Mucosa of rectum (tissue), 2 donors: ENCODE results near the gene TP53.

Experiments
- H3K27ac ChIP-seq, 2 donors: one replicate each; pipeline ENCODE4 v1.7.0; 2013; ENCODE audit warnings: inconsistent platforms in 2 of 2, low read depth in 2 of 2, low read length in 2 of 2
- H3K27me3 ChIP-seq, 2 donors: one replicate each; pipeline ENCODE4 v1.7.0; 2013; ENCODE audit warnings: low read length in 2 of 2; ENCODE audit not compliant: control insufficient read depth in 2 of 2, insufficient read depth in 2 of 2
- H3K36me3 ChIP-seq, 2 donors: one replicate each; pipeline ENCODE4 v1.7.0; 2013; ENCODE audit warnings: low read length in 2 of 2; ENCODE audit not compliant: control insufficient read depth in 2 of 2, insufficient read depth in 2 of 2
- H3K4me1 ChIP-seq, 2 donors: one replicate each; pipeline ENCODE4 v1.7.0; 2013; ENCODE audit warnings: low read length in 2 of 2, mild to moderate bottlenecking in 1 of 2; ENCODE audit not compliant: control insufficient read depth in 2 of 2, insufficient read depth in 2 of 2
- H3K4me3 ChIP-seq, 2 donors: one replicate each; pipeline ENCODE4 v1.7.0; 2013; ENCODE audit warnings: low read length in 2 of 2
- H3K9ac ChIP-seq, 2 donors: one replicate each; pipeline ENCODE4 v1.7.0; 2013; ENCODE audit warnings: low read length in 2 of 2, low read depth in 1 of 2, mild to moderate bottlenecking in 1 of 2
- H3K9me3 ChIP-seq, 2 donors: one replicate each; pipeline ENCODE4 v1.7.0; 2013; ENCODE audit warnings: low read length in 2 of 2; ENCODE audit not compliant: control insufficient read depth in 2 of 2
- donor health status: healthy.
- donor health status: Normal muscosa, but diverticular disease.

The TP53 gene

DNA sequence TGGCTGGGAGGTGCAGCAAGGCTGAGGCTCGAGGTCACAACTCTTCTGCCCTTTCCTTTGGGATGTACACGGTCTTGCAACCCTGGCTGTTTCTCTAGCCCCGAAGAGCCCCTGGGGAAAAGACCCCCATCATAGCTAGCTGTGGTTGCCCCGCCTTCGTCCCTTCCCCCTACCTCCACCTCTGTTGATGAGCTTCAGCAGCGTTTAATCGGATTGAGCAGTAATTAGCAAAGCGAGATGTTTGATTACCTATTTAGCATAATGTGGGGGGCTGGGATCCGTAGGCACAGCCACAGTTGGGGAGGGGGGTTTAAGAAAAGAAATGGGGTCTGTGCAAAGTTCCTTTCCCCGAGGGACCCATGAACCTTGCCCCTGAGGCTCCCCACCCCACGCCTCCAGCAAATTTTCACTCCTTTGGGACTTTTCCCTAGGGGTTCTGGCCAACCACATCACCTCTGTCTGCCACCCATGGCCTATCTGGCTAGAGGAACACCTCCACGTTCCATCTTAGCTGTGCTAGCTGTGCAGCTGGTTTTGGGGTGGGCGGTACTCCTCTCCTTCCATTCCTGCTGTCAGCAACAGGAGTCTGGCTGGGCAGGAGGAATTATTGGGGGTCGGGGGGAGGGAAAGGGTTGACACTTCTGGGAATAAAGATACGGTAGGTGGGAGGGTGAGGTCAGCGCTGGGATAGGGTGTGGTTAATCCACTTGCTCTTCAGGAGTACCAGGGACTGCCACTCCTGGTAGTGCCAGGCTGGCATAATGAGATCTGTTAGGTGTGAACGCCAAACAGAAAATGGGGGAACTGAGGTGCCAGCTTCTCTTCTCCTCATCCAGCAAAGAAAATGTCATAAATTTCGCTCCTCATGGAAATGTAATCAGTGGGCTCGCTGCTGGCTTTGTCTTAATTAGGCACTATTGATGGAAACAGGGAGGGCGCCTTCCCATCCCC is 28.9 kb upstream of the TP53 start:
- H3K27me3 ChIP-seq: peaks cover 45 to 52% of the 10 kb centered on the region in 2 donors

DNA sequence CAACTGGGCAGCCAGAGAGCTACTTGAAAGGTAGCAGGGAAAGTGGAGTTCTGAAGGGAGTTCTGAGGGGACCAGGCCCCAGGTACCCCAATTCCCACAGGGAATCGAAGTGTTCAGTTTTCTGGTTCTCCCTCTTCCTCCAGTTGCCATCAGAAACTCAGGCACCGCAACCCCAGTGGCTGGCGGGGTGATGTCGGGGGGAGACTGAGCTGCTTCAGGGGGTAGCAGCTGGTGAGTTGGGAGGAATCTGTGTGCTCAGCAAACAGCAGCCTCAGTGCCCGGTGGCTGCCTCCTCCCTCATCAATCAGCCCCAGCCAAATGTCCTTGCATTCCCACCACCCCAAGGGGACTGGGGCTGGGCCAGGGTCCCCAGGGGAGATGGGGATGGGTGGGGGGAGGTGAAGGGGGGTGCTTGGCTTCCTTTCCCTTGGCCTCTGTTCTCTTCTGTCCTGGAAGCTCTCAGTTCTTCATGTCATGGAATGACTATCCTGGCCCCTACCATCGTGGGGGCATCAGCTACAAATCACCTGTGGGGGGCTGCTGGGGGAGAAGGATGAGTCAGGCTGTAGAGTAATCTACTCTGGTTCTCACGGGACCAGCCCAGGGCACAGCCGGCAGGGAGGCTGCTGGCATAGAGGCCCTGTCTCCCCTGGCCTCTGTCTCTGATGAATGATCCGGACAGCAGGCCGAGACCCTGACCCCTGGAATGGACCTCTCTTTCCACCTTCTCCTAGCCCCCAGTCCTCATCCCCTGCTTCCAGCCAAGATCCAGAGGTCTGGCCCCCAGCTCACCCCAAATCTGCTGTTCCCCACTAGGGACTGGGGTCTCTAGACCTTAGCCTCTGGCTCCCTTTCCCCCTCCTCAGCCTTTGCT is 27.7 kb upstream of the TP53 start:
- H3K4me3 ChIP-seq: no peak overlapping the region
- H3K4me1 ChIP-seq: peaks cover 9 to 15% of the 10 kb centered on the region in 2 donors
- no peaks in the 10 kb centered on the region for H3K9me3 ChIP-seq
- peaks cover 45 to 53% of the 10 kb centered on the region in 2 donors for H3K27me3 ChIP-seq
- H3K36me3 ChIP-seq: no peaks in the 10 kb centered on the region
- H3K9ac ChIP-seq: no peak overlapping the region
- no peak overlapping the region for H3K27ac ChIP-seq

More for the DNA sequence above, 28.9 kb upstream of the TP53 start:
- Histone ChIP-seq H3K9ac (no peak overlapping the region), H3K36me3 (no peaks in the 10 kb centered on the region), H3K4me1 (peaks cover 9 to 15% of the 10 kb centered on the region in 2 donors), H3K4me3 (peak overlapping the region; percentile 64), H3K27ac (no peak overlapping the region), H3K9me3 (no peaks in the 10 kb centered on the region)

DNA sequence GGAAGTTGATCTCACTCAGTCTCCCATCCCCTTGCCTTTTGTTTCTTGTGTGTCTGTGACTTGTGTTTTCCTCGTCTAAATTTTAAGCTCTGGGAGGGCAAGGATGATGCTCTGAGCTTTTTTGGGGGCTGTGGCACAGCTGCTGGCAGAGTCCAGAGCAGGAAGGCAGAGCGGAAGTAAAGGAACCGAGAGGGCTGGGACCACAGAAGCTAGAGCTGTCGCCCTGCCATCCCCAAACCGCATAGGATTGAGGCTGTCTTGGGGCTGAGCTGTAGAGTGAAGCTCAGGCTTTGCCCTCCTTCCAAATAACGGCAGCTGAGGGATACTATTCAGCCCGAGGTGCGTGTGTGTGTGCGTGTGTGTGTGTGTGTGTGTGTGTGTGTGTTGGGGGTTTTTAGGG is 26.5 kb upstream of the TP53 start:
- Histone ChIP-seq H3K36me3 (no peaks in the 10 kb centered on the region), H3K4me1 (peaks cover 9 to 15% of the 10 kb centered on the region in 2 donors), H3K9me3 (no peaks in the 10 kb centered on the region), H3K9ac (no peak overlapping the region), H3K27me3 (peaks cover 40 to 48% of the 10 kb centered on the region in 2 donors), H3K27ac (no peak overlapping the region), H3K4me3 (no peak overlapping the region)

DNA sequence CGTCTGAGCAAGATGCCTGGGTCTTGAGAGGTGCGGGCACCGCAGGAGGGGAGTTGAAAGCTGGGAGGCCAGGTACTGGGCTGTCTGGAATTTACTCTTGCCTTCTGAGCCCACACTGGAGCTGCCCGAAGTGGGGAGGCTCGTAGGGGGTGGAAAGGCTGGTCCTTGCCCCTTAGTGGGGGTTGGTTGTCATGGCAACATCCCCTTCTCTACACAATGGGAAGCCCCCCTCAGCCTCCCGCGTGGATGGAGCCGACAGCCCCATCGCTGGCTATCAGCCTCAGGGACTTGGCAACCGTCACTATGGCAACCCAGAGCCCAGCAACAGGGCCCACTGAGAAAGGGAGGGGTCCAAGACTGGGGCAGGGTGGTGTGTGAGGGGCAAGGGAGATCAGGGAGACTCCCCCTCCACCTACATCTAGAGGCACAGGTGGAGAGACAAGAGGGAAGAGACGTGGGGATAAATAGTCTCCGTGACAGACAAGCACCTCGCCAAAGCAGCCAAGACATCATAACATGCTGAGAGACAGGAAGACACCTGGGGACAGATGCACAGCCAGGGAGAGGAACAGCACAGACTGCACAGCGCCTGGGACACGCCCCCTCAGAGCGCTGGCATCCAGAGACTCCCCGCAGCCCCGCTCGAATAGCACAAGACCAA is 25.0 kb upstream of the TP53 start:
- H3K4me3 ChIP-seq: no peak overlapping the region
- H3K27ac ChIP-seq: no peak overlapping the region
- peaks cover 6 to 8% of the 10 kb centered on the region in 2 donors for H3K4me1 ChIP-seq
- peaks cover 42 to 47% of the 10 kb centered on the region in 2 donors for H3K27me3 ChIP-seq
- H3K9me3 ChIP-seq: no peaks in the 10 kb centered on the region
- no peaks in the 10 kb centered on the region for H3K36me3 ChIP-seq
- H3K9ac ChIP-seq: no peak overlapping the region

DNA sequence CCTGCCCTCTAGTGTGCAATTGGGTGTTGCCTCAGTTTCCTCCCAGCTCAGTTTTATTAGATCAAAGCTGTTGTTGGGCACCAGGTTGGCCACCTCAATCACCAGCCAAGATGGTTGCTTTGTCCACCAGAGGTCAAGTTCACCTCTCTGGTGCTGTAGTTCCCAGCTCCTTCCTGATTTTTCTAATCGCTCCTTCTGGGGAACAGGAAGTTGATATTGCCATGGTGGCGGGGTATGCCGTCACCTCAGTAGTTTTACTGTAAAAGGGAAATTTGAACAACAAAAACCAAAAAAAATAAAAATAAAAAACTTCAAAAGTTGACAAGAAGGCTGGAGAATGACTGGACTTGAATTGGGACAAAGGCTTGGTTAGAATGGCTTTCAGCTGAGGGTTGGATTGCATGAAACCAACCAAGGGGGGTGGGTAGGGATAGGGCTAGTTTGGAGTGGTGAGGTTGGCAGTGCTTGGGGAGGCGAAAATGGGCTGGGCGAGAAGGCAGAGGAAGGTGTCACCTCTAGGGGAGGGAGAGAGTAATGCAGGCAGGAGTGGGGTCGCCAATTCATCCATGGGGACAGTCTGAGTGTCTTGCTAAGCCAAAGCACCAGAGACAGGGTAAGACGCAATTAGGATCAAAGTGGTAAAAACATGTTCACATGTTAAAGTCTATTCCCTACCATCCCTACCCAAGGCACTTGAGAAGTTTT is 23.9 kb upstream of the TP53 start:
- H3K27me3 ChIP-seq: peaks cover 49 to 52% of the 10 kb centered on the region in 2 donors
- no peak overlapping the region for H3K9ac ChIP-seq
- no peak overlapping the region for H3K27ac ChIP-seq
- no peaks in the 10 kb centered on the region for H3K9me3 ChIP-seq
- no peaks in the 10 kb centered on the region for H3K4me1 ChIP-seq
- no peaks in the 10 kb centered on the region for H3K36me3 ChIP-seq
- no peak overlapping the region for H3K4me3 ChIP-seq

DNA sequence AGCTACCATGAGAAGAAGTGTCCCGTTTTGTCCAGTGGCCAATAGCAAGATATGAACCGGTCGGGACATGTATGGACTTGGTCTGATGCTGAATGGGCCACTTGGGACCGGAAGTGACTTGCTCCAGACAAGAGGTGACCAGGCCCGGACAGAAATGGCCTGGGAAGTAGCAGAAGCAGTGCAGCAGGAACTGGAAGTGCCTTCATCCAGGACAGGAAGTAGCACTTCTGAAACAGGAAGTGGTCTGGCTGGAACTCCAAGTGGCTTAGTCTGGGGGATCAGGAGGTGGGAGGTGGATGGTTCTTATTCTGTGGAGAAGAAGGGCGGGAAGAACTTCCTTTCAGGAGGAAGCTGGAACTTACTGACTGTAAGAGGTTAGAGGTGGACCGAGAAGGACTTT is 23.0 kb upstream of the TP53 start:
- Histone ChIP-seq H3K9ac (no peak overlapping the region), H3K27me3 (peaks cover 46 to 54% of the 10 kb centered on the region in 2 donors), H3K36me3 (no peaks in the 10 kb centered on the region), H3K27ac (no peak overlapping the region), H3K4me3 (no peak overlapping the region), H3K4me1 (no peaks in the 10 kb centered on the region), H3K9me3 (no peaks in the 10 kb centered on the region)

DNA sequence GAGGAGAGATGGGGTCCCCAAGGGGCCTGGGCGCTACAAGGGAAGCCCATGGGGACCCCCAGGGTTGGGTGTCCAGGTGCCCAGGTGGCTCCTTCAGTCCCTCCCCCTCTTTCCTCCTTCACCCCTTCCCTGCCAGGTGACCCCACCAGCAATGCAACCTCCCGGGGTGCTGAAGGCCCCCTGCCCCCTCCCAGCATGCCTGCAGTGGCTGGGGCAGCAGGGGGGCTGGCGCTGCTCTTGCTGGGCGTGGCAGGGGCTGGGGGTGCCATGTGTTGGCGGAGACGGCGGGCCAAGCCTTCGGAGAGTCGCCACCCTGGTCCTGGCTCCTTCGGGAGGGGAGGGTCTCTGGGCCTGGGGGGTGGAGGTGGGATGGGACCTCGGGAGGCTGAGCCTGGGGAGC is 21.7 kb upstream of the TP53 start:
- no peak overlapping the region for H3K9ac ChIP-seq
- H3K27ac ChIP-seq: no peak overlapping the region
- H3K9me3 ChIP-seq: no peaks in the 10 kb centered on the region
- no peaks in the 10 kb centered on the region for H3K36me3 ChIP-seq
- H3K4me3 ChIP-seq: no peak overlapping the region
- H3K4me1 ChIP-seq: peaks cover 0 to 4% of the 10 kb centered on the region in 2 donors
- H3K27me3 ChIP-seq: peaks cover 42 to 58% of the 10 kb centered on the region in 2 donors

DNA sequence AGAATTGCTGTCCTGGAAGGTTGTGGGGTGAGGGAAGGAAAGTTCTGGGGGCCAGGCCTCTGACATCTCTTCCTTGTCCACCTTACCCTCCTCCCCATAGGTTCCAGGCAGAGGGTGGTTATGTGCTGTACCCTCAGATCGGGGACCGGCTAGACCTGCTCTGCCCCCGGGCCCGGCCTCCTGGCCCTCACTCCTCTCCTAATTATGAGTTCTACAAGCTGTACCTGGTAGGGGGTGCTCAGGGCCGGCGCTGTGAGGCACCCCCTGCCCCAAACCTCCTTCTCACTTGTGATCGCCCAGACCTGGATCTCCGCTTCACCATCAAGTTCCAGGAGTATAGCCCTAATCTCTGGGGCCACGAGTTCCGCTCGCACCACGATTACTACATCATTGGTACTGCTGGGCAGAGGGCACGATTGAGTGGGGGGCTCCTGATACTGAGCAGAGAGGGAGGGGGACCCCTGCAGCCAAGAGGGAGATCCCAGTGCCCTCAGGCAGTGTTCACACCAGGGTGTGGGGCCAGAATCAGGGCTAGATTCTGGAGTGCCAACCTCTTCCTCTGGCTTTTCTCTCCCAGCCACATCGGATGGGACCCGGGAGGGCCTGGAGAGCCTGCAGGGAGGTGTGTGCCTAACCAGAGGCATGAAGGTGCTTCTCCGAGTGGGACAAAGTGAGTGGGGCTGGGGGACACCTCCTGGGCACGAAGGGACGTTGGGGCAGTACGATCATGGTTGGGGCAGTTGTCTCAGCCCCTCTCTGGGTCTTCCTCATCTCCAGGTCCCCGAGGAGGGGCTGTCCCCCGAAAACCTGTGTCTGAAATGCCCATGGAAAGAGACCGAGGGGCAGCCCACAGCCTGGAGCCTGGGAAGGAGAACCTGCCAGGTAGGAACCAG is 20.8 kb upstream of the TP53 start:
- no peak overlapping the region for H3K9ac ChIP-seq
- H3K27me3 ChIP-seq: peaks cover 35 to 57% of the 10 kb centered on the region in 2 donors
- H3K4me3 ChIP-seq: no peak overlapping the region
- no peak overlapping the region for H3K27ac ChIP-seq
- H3K4me1 ChIP-seq: peaks cover 0 to 4% of the 10 kb centered on the region in 2 donors
- no peaks in the 10 kb centered on the region for H3K9me3 ChIP-seq
- peaks cover 0 to under 1% of the 10 kb centered on the region in 2 donors for H3K36me3 ChIP-seq

DNA sequence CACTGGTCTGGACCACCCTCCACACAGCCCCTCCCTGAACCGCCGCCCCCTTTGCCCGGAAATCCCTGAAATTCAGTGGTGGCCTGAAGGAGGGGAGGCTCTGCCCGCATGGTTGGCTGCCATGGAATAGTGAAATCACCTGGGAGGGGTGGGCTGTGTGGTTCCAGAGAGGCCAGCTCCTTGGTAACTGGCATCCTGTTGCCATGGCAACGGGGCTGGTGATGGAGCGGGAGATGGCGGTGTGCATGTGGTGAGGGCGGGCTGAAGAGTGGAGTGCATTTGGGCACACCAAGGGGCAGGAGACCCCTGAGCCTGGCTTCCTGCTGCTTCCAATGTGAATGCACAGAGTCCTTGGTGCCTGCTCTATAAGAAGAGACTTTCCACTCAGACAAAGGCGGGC is 20.2 kb upstream of the TP53 start:
- Histone ChIP-seq H3K27me3 (peaks cover 31 to 53% of the 10 kb centered on the region in 2 donors), H3K9me3 (no peaks in the 10 kb centered on the region), H3K4me3 (no peak overlapping the region), H3K27ac (no peak overlapping the region), H3K4me1 (peaks cover 0 to 4% of the 10 kb centered on the region in 2 donors), H3K9ac (no peak overlapping the region), H3K36me3 (peaks cover 0 to 3% of the 10 kb centered on the region in 2 donors)
